Measurements from ENCODE around the gene ICAM3.

Gene ICAM3

GRCh38 chr19:10325732-10326131 is 13.7 kb downstream of the ICAM3 start:
- DNase-seq (ENCODE audit: low read depth): no peak
- H3K4me3 ChIP-seq (ENCODE audit: low read depth, low read length): no peak overlapping the region

GRCh38 chr19:10321874-10322835 is 17.3 kb downstream of the ICAM3 start:
- no peak overlapping the region for H3K4me3 ChIP-seq (ENCODE audit: low read depth, low read length)
- DNase-seq (ENCODE audit: low read depth): no peak

GRCh38 chr19:10321417-10321797 is 18.0 kb downstream of the ICAM3 start:
- no peak for DNase-seq (ENCODE audit: low read depth)
- H3K4me3 ChIP-seq (ENCODE audit: low read depth, low read length): no peak overlapping the region

GRCh38 chr19:10320602-10321416 is 18.6 kb downstream of the ICAM3 start:
- H3K4me3 ChIP-seq (ENCODE audit: low read depth, low read length): no peak overlapping the region
- no peak for DNase-seq (ENCODE audit: low read depth)

- no peak overlapping the region for H3K4me3 ChIP-seq (ENCODE audit: low read depth, low read length)
- no peak for DNase-seq (ENCODE audit: low read depth)
These were observed 20.4 kb downstream of the ICAM3 start for GRCh38 chr19:10318807-10319682.

- no peak for DNase-seq (ENCODE audit: low read depth)
- H3K4me3 ChIP-seq (ENCODE audit: low read depth, low read length): no peak overlapping the region
These were observed 21.5 kb downstream of the ICAM3 start for GRCh38 chr19:10317857-10318462.

GRCh38 chr19:10317045-10317856 is 22.2 kb downstream of the ICAM3 start:
- no peak for DNase-seq (ENCODE audit: low read depth)
- no peak overlapping the region for H3K4me3 ChIP-seq (ENCODE audit: low read depth, low read length)

GRCh38 chr19:10316229-10317044 is 23.0 kb downstream of the ICAM3 start:
- H3K4me3 ChIP-seq (ENCODE audit: low read depth, low read length): no peak overlapping the region
- no peak for DNase-seq (ENCODE audit: low read depth)

GRCh38 chr19:10315335-10316214 is 23.8 kb downstream of the ICAM3 start, which contains the start of gene FDX2:
Gene FDX2 (minus strand): TSS chr19:10316015. CDS start chr19:10315996, 19 bp downstream.
- peak within 1 kb of the TSS; percentile 77 for H3K4me3 ChIP-seq (ENCODE audit: low read depth, low read length)

GRCh38 chr19:10309423-10309822 is 30.0 kb downstream of the ICAM3 start, which contains the start of gene ZGLP1:
Gene ZGLP1 (minus strand): TSS chr19:10309815.
- DNase-seq (ENCODE audit: low read depth): no peak
- no peak within 1 kb of the TSS for H3K4me3 ChIP-seq (ENCODE audit: low read depth, low read length)

More at GRCh38 chr19:10315335-10316214, 23.8 kb downstream of the ICAM3 start, which contains the start of gene FDX2:
- DNase-seq (ENCODE audit: low read depth): no peak

- DNase-seq (ENCODE audit: low read depth): no peak
- no peak overlapping the region for H3K4me3 ChIP-seq (ENCODE audit: low read depth, low read length)
These were observed 33.1 kb downstream of the ICAM3 start for GRCh38 chr19:10306327-10306726.

- no peak for DNase-seq (ENCODE audit: low read depth)
- H3K4me3 ChIP-seq (ENCODE audit: low read depth, low read length): no peak overlapping the region
These were observed 34.2 kb downstream of the ICAM3 start for GRCh38 chr19:10305139-10305806.

GRCh38 chr19:10299545-10300458 is 39.6 kb downstream of the ICAM3 start:
- DNase-seq (ENCODE audit: low read depth): no peak
- no peak overlapping the region for H3K4me3 ChIP-seq (ENCODE audit: low read depth, low read length)

GRCh38 chr19:10295847-10296591 is 43.4 kb downstream of the ICAM3 start:
- no peak overlapping the region for H3K4me3 ChIP-seq (ENCODE audit: low read depth, low read length)

More at GRCh38 chr19:10295847-10296591, 43.4 kb downstream of the ICAM3 start:
- no peak for DNase-seq (ENCODE audit: low read depth)

Measured in skeletal muscle cell (primary cell).